GM19238 (cell line): ENCODE data around the gene MAP2K7.

ENCODE experiments used
- DNase-seq: peaks from one replicate; pipeline ENCODE4 v3.0.0; 2011; ENCODE audit warnings: low spot score; ENCODE audit not compliant: insufficient read length

MAP2K7 gene

DNA sequence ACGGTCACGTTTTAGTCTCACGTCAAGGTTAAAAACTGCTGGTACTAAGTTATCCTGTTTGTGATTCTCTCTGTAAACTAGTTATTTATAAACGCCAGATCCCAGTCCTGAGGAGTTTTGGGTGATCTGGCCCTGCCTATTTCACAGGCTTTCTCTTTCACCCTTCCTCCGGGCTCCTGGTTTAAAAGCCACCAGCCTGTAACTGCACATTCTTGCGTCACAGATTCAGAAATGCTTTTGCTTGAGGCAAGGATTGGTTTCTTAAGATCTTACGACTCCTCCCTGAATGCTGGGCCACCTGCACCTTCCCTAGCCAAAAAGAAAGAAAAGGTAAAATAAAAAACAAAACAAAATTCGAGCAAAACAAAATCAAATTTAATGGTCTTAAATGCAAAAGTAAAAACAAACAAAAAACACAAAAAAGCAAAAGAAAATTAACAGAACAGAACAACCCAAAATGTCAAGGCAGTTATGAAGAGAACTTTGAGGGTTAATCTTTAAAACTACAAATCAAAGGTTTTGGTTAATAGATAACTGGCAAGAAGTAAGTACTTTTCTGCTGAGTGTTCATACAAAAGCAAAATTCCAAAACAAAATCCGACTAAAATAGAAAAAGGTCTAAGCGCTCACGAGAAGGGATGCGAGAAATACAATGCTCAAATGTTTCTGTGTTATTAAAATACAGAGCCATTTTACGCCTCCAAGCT is 58.4 kb downstream of the MAP2K7 start:
- no peak for DNase-seq

- DNase-seq: no peak
Measured at GRCh38 chr19:7962644-7963268, 59.1 kb downstream of the MAP2K7 start.

- DNase-seq: no peak
Measured at GRCh38 chr19:7963566-7963965, 59.9 kb downstream of the MAP2K7 start.
